Keratinocyte (primary cell): Measurements from ENCODE around the gene DBNDD1. TPM values are rescaled to one million over a fixed set of nuclear protein-coding genes. Genes with fewer than 3 reads are reported as not detected.

ENCODE experiments used
- DNase-seq: peaks from one replicate; pipeline ENCODE4 v3.0.0-alpha.2; 2011; ENCODE audit warnings: low read depth, missing footprints, low spot score
- FAIRE-seq: peaks from 2 replicates; lab custom pipeline; 2011; peaks lifted over from hg19 to GRCh38; lab: Jason Lieb, UNC
- H2AFZ ChIP-seq: 2 replicates; pipeline ENCODE4 v1.6.0; 2012; ENCODE audit warnings: low read length, control low read depth, inconsistent platforms; ENCODE audit not compliant: control insufficient read depth
- H3K27ac ChIP-seq: 2 replicates; pipeline ENCODE4 v1.5.1; 2011; ENCODE audit warnings: low read length; ENCODE audit not compliant: control insufficient read depth, insufficient read depth
- H3K27me3 ChIP-seq: 3 replicates; pipeline ENCODE4 v1.6.0; 2011; ENCODE audit warnings: low read length; ENCODE audit not compliant: control insufficient read depth, insufficient read depth; ENCODE audit errors: extremely low read depth
- H3K36me3 ChIP-seq, 2 experiments: 2 replicates in 1 of 2; 3 replicates in 1 of 2; pipeline ENCODE4 v1.5.1; 2011; ENCODE audit warnings: low read length in 2 of 2, mild to moderate bottlenecking in 1 of 2; ENCODE audit not compliant: control insufficient read depth in 2 of 2, insufficient read depth in 2 of 2; ENCODE audit errors: extremely low read depth in 1 of 2
- H3K4me1 ChIP-seq: 3 replicates; pipeline ENCODE4 v1.5.1; 2011; ENCODE audit warnings: low read length; ENCODE audit not compliant: control insufficient read depth, insufficient read depth; ENCODE audit errors: extremely low read depth
- H3K4me2 ChIP-seq: 3 replicates; pipeline ENCODE4 v1.6.0; 2011; ENCODE audit warnings: low read depth, low read length; ENCODE audit not compliant: control insufficient read depth, insufficient read depth; ENCODE audit errors: extremely low read depth
- H3K4me3 ChIP-seq, 3 experiments: fragments of 200-600 bp in 1 of 3; sonication (generic) in 1 of 3; 2 replicates in 2 of 3; 3 replicates in 1 of 3; pipeline ENCODE4 v1.5.1; 2011 to 2016; ENCODE audit warnings: low read length in 3 of 3, mild to moderate bottlenecking in 3 of 3, control low read depth in 2 of 3, inconsistent platforms in 1 of 3, low read depth in 1 of 3, mixed read lengths in 1 of 3, mixed run types in 1 of 3, moderate library complexity in 1 of 3; ENCODE audit not compliant: control insufficient read depth in 2 of 3, insufficient read depth in 2 of 3; ENCODE audit errors: extremely low read depth in 1 of 3
- H3K79me2 ChIP-seq: 2 replicates; pipeline ENCODE4 v1.6.0; 2012; ENCODE audit warnings: low read length; ENCODE audit not compliant: control insufficient read depth, insufficient read depth
- H3K9ac ChIP-seq: 3 replicates; pipeline ENCODE4 v1.6.0; 2011; ENCODE audit warnings: low read length; ENCODE audit not compliant: control insufficient read depth, insufficient read depth; ENCODE audit errors: extremely low read depth
- H3K9me1 ChIP-seq: 3 replicates; pipeline ENCODE4 v1.6.0; 2011; ENCODE audit warnings: low read length; ENCODE audit not compliant: control insufficient read depth, insufficient read depth; ENCODE audit errors: extremely low read depth
- H3K9me3 ChIP-seq: 2 replicates; pipeline ENCODE4 v1.5.1; 2012; ENCODE audit warnings: low read depth, low read length; ENCODE audit not compliant: control insufficient read depth
- H4K20me1 ChIP-seq: 3 replicates; pipeline ENCODE4 v1.6.0; 2011; ENCODE audit warnings: low read length; ENCODE audit not compliant: control insufficient read depth, insufficient read depth; ENCODE audit errors: extremely low read depth
- CTCF ChIP-seq, 3 experiments: IDR thresholded peaks in 1 of 3; conservative IDR thresholded peaks in 1 of 3; optimal IDR thresholded peaks in 1 of 3; 2 replicates in 2 of 3; 3 replicates in 1 of 3; pipeline versions ENCODE3 to v1.5.1; 2011; ENCODE audit warnings: low read length in 3 of 3, mild to moderate bottlenecking in 3 of 3, moderate library complexity in 2 of 3, control low read depth in 1 of 3, inconsistent platforms in 1 of 3; ENCODE audit not compliant: insufficient read depth in 2 of 3; ENCODE audit errors: extremely low read depth in 1 of 3
- EZH2 ChIP-seq: IDR thresholded peaks from one replicate; pipeline ENCODE4 v1.6.1; 2012; ENCODE audit warnings: inconsistent platforms, mild to moderate bottlenecking, low read length, moderate library complexity
- dilution Hi-C: fragments of 300-500 bp; cut with MboI; formaldehyde crosslinking; loops from one replicate; pipeline ENCODE4 v1.7.0; 2020; ENCODE audit warnings: low sequenced_read_pairs; ENCODE audit not compliant: extremely low pct_ligation_motif_present
- polyA plus RNA-seq, 5 experiments: library from polyadenylated mRNA; depleted of rRNA in 3 of 5; stranded (reverse) in 3 of 5; stranded (forward) in 1 of 5; unstranded in 1 of 5; fragments of >200 nt; gene quantifications; 1 replicate in 1 of 5; 2 replicates in 3 of 5; 3 replicates in 1 of 5; pipeline versions ENCODE4 v1.2.1 to v1.2.3, GENCODE V29; 2011 to 2012; ENCODE audit warnings: missing spikeins in 2 of 5, low read depth in 1 of 5, low replicate concordance in 1 of 5

Gene DBNDD1
- polyA plus RNA-seq, 1 donor (not counting 4 experiments of a cell fraction or from before 2014, with no cell fraction given), result 1.7 TPM

DNA sequence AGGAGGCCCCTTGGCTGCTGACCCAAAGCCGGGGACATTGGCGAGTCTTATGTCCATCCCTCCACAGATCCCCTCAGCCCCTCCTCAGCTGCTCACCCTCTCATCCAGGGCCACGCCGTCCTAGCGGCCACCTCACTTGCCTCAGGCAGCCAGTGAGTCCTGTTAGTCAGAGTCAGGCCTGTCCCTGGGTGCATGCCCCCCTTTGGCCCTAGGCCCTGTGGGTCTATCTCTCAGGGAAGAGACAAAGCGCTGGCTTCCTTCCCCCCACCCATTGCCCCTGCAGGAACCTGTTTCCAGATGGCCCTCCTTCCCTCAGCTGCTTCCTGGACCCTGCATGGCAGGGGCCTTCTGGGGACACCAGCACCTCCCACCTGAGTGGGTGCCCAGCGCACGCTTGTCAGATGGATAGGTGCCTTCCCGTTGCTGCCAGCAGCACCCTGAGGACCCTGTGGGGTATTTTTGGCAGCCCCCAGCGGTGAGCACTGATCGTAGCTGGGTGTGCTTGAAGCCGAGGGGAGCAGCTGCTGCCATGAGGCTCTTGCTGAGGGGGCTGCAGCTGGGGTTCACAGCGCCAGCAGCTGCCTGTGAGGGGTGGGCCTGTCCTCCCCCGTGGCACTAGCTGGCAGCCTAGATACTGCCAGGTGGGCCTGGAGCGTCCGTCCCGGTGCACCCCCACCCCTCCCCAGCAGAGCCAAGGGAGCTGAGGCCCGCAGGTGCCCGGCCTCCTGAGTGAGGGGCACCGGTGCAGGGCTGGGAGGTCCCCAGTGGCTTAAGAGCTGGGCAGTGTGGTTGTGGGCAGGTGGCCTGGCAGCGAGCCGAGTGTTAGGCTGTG lies 8.4 kb downstream of the DBNDD1 start:
- no peak overlapping the region for H3K27ac ChIP-seq
- no peak overlapping the region for H3K4me3 ChIP-seq
- H3K9ac ChIP-seq, result no peak overlapping the region
- H3K9me3 ChIP-seq, result no peaks in the 10 kb centered on the region
- no peaks in the 10 kb centered on the region for H3K79me2 ChIP-seq
- no peak overlapping the region for H3K4me2 ChIP-seq
- TF ChIP-seq CTCF (optimal IDR thresholded peaks at IDR 0.05 in 1 of 3, IDR thresholded peaks at IDR 0.05 in 1 of 3, conservative IDR thresholded peaks at IDR 0.05 in 1 of 3; ENCODE audit: extremely low read depth in 1 of 3, insufficient read depth in 2 of 3, low read length in 3 of 3), result no peak
- TF ChIP-seq EZH2, result no peak
- dilution Hi-C loops, result no loop called here
- FAIRE-seq (no peak), DNase-seq (no peak)
- no peaks in the 10 kb centered on the region for H3K9me1 ChIP-seq
- H3K4me1 ChIP-seq, result no peaks in the 10 kb centered on the region
- no peaks in the 10 kb centered on the region for H4K20me1 ChIP-seq
- no peak overlapping the region for H2AFZ ChIP-seq
- peaks cover 4% of the 10 kb centered on the region for H3K27me3 ChIP-seq
- H3K36me3 ChIP-seq, result peaks cover 0 to 2% of the 10 kb centered on the region in 2 experiments

- Histone ChIP-seq H3K27me3 (no peaks in the 10 kb centered on the region), H3K27ac (no peak overlapping the region), H3K79me2 (no peaks in the 10 kb centered on the region), H3K9me3 (no peaks in the 10 kb centered on the region), H3K9ac (no peak overlapping the region), H4K20me1 (no peaks in the 10 kb centered on the region), H3K9me1 (no peaks in the 10 kb centered on the region), H3K4me2 (no peak overlapping the region), H3K36me3 (peaks cover 0 to 3% of the 10 kb centered on the region in 2 experiments), H3K4me1 (no peaks in the 10 kb centered on the region), H2AFZ (no peak overlapping the region), H3K4me3 (no peak overlapping the region)
- FAIRE-seq (no peak), DNase-seq (no peak)
- no peak for TF ChIP-seq CTCF (optimal IDR thresholded peaks at IDR 0.05 in 1 of 3, IDR thresholded peaks at IDR 0.05 in 1 of 3, conservative IDR thresholded peaks at IDR 0.05 in 1 of 3; ENCODE audit: extremely low read depth in 1 of 3, insufficient read depth in 2 of 3, low read length in 3 of 3)
- no peak for TF ChIP-seq EZH2
- dilution Hi-C loops, result no loop called here
Measured at GRCh38 chr16:90009172-90009899, 9.9 kb downstream of the DBNDD1 start.
